Chondrocyte (in vitro differentiated cells): Measurements from ENCODE around the gene KAT8. TPM values are rescaled to one million over a fixed set of nuclear protein-coding genes. Genes with fewer than 3 reads are reported as not detected.
A peak's percentile ranks its signal among the peaks of the same experiment; 100 is the strongest.

Source experiments
- DNase-seq: peaks from one replicate; pipeline ENCODE4 v3.0.0; 2021; ENCODE audit warnings: mixed read lengths, low spot score
- H3K27ac Mint-ChIP-seq: one replicate; pipeline ENCODE4 v1.8.0; 2021; ENCODE audit warnings: mild to moderate bottlenecking, moderate library complexity, mixed read lengths; ENCODE audit not compliant: unreplicated experiment
- H3K27me3 Mint-ChIP-seq: 2 replicates; pipeline ENCODE4 v1.8.0; 2021; ENCODE audit warnings: low read depth, mixed read lengths
- H3K36me3 Mint-ChIP-seq: 2 replicates; pipeline ENCODE4 v1.8.0; 2021; ENCODE audit warnings: low read depth, mixed read lengths
- H3K4me1 Mint-ChIP-seq: 2 replicates; pipeline ENCODE4 v1.8.0; 2021; ENCODE audit warnings: low read depth, mild to moderate bottlenecking, mixed read lengths
- H3K4me3 Mint-ChIP-seq: one replicate; pipeline ENCODE4 v1.8.0; 2021; ENCODE audit warnings: mild to moderate bottlenecking, moderate library complexity, mixed read lengths; ENCODE audit not compliant: unreplicated experiment
- H3K9me3 Mint-ChIP-seq: 2 replicates; pipeline ENCODE4 v1.8.0; 2021; ENCODE audit warnings: low read depth, mixed read lengths
- total RNA-seq: library from RNA; stranded (reverse); gene quantifications from 3 replicates; pipeline ENCODE4 v1.2.1, GENCODE V29; 2021
- TF ChIP-seq, protein P1 (sequence below): fragments of 200-600 bp; sonication (generic); IDR thresholded peaks from 2 replicates; pipeline ENCODE4 v1.5.0; 2021; ENCODE audit warnings: antibody characterized with exemption, mild to moderate bottlenecking, moderate library complexity

The KAT8 gene
- total RNA-seq, 1 donor from 2014 or later = 34.7 TPM

DNA sequence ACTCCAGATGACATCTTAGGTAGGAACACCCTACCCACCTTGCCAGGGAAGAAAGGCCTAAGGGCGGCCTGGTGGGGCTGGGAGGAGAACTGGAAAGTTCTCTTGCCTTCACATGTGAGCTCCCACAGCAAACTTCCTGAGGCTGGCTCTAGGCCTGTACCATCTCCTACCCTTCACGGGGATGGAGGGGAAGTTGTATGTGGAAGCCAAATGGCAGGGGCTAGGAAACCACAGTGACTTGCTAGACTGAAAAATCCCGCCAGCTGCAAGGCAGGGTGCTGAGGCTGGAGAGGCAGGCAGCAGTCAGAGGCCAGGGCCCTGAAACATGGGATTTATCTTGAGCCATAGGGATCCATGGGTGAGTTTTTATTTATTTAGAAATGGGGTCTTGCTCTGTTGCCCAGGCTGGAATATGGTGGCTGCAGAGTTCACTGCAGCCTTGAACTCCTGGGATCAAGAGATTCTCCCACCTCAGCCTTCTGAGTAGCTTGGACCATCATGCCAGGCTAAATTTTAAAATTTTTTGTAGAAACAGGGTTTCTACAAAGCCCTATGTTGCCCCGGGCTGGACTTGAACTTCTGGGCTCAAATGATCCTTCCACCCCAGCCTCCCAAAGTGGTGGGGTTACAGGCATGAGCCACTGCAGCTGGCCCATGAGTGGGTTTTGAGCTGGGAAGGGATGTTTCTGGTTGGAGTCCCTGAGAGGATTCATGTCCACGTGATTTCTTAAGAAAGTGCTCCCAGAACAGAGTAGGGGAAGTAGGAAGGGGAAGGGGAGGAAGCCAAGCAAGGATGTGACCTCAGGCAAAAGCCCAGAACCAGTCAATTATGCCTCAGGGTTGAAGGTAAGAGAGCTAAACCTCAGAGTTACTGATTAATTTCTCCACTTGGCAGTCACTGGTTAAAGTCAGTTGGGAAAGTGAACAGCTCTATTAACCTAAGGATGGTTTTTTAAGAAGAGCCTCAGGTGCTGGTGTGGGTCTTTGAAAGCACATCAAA lies 4.0 kb upstream of the KAT8 start:
- H3K4me1 Mint-ChIP-seq = peaks cover 18% of the 10 kb centered on the region
- no peaks in the 10 kb centered on the region for H3K27me3 Mint-ChIP-seq
- H3K9me3 Mint-ChIP-seq = no peaks in the 10 kb centered on the region
- no peak overlapping the region for H3K4me3 Mint-ChIP-seq
- TF ChIP-seq, protein P1, sequence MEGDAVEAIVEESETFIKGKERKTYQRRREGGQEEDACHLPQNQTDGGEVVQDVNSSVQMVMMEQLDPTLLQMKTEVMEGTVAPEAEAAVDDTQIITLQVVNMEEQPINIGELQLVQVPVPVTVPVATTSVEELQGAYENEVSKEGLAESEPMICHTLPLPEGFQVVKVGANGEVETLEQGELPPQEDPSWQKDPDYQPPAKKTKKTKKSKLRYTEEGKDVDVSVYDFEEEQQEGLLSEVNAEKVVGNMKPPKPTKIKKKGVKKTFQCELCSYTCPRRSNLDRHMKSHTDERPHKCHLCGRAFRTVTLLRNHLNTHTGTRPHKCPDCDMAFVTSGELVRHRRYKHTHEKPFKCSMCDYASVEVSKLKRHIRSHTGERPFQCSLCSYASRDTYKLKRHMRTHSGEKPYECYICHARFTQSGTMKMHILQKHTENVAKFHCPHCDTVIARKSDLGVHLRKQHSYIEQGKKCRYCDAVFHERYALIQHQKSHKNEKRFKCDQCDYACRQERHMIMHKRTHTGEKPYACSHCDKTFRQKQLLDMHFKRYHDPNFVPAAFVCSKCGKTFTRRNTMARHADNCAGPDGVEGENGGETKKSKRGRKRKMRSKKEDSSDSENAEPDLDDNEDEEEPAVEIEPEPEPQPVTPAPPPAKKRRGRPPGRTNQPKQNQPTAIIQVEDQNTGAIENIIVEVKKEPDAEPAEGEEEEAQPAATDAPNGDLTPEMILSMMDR = no peak
- no peak for DNase-seq
- peak overlapping the region; percentile 59 for H3K27ac Mint-ChIP-seq
- H3K36me3 Mint-ChIP-seq = peaks cover 14% of the 10 kb centered on the region

DNA sequence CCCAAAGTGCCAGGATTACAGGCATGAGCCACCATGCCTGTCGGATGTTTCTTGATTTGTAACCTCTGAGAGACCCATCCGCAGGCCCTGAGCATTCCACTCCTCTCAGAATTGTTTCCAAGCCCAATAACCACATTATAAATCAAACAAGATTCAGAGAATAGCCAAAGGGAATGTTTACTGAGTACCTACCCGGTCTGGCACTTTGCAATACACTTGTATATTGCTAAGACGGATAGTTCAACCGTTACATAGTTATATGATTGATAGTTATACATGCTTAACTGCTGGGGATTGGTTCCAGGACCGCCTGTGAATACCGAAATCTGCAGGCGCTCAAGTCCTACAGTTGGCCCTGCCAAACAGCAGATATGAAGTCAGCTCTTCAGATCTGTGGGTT lies 3.0 kb upstream of the KAT8 start:
- H3K9me3 Mint-ChIP-seq = no peaks in the 10 kb centered on the region
- TF ChIP-seq, protein P1 = no peak
- no peak overlapping the region for H3K4me3 Mint-ChIP-seq
- peaks cover 16% of the 10 kb centered on the region for H3K36me3 Mint-ChIP-seq
- no peak for DNase-seq
- no peaks in the 10 kb centered on the region for H3K27me3 Mint-ChIP-seq
- H3K27ac Mint-ChIP-seq = peak overlapping the region; percentile 32
- peaks cover 20% of the 10 kb centered on the region for H3K4me1 Mint-ChIP-seq

DNA sequence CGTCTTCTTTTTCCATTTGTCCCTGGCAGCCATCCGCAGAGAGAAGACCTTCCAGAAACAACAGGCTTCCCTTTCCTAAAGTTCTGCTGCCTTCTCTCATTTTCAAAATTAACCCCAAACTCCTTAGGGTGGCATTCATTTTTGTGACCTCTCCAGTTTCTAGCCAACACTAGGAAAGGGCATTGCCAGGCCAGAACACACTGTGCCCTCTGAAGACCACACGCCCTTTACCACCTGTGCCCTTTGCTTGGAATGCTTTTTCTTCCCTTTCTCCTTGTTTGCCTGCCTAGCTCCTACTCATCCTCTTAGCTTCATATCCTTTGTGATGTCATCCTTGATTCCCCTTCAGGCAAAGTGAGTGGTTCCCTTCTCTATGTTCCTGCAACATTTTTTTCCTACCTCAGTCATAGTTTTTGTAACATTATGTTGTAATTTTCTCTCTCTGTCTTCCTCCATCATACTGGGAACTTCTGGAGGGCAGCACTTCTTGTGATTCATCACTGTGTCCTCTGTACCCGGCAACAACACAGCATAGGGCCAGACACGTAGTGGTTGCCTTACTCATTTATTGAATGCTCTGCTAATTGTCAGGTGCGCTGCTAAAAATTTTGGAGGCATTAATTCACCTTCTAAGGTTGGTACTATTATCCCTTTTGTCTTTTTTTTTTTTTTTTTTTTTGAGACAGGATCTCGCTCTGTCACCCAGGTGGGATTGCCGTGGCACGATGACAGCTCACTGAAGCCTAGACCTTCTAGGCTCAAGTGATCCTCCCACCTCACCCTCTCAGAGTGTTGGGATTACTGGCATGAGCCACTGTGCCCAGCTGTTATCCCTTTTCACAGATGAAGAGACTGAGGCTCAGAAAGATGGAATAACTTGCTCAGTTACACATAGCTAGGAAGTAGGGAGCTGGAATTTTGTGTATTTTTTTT lies 1.0 kb downstream of the KAT8 start:
- no peaks in the 10 kb centered on the region for H3K9me3 Mint-ChIP-seq
- H3K27me3 Mint-ChIP-seq = no peaks in the 10 kb centered on the region
- H3K4me1 Mint-ChIP-seq = peaks cover 13% of the 10 kb centered on the region
- H3K4me3 Mint-ChIP-seq = peak overlapping the region; percentile 94
- TF ChIP-seq, protein P1 = no peak
- H3K27ac Mint-ChIP-seq = peak overlapping the region; percentile 98
- no peak for DNase-seq
- peaks cover 10% of the 10 kb centered on the region for H3K36me3 Mint-ChIP-seq

DNA sequence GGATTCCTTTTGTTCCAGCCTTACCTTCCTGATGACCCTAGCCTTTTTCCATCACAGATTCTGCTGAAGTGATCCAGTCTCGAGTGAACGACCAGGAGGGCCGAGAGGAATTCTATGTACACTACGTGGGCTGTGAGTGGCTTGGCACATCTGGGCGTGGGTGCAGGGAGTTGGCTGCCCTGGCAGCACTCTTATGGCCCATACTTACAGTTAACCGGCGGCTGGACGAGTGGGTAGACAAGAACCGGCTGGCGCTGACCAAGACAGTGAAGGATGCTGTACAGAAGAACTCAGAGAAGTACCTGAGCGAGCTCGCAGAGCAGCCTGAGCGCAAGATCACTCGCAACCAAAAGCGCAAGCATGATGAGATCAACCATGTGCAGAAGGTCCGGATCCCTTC lies 2.7 kb downstream of the KAT8 start:
- Mint-ChIP-seq H3K36me3 (peaks cover 10% of the 10 kb centered on the region), H3K4me3 (no peak overlapping the region)
- TF ChIP-seq, protein P1 = no peak

DNA sequence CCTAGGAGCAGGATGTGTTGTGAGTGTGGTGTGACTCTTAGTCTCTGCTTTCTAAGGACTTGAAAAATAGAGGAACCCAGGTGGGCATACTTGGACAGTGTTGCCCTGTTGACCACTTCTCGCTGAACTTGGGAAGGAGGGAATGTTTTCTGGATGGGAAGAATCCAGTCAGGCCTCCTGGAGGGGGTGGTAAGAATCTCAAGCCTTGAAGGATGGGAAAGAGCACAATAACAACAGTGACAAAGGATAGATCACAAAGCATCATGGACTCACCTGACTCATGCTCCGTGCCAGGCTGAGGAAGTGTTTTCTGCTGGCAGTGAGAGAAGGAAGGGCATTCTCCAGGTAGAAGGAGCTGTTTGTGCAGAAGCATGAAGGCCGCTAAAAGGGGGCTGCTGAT lies 8.4 kb downstream of the KAT8 start:
- H3K36me3 Mint-ChIP-seq = peaks cover 9% of the 10 kb centered on the region
- H3K27ac Mint-ChIP-seq = no peak overlapping the region
- no peak overlapping the region for H3K4me3 Mint-ChIP-seq
- no peak for DNase-seq
- no peaks in the 10 kb centered on the region for H3K9me3 Mint-ChIP-seq
- H3K27me3 Mint-ChIP-seq = no peaks in the 10 kb centered on the region
- H3K4me1 Mint-ChIP-seq = no peaks in the 10 kb centered on the region
- TF ChIP-seq, protein P1 = no peak

More for the DNA sequence above, 2.7 kb downstream of the KAT8 start:
- Mint-ChIP-seq H3K4me1 (peaks cover 13% of the 10 kb centered on the region), H3K27me3 (no peaks in the 10 kb centered on the region), H3K9me3 (no peaks in the 10 kb centered on the region), H3K27ac (no peak overlapping the region)
- DNase-seq = no peak
